IMR-90 (cell line): ENCODE results near the gene CADM2. TPM values are rescaled to one million over a fixed set of nuclear protein-coding genes. Genes with fewer than 3 reads are reported as not detected.

Experiments used
- ATAC-seq: fragments of 200-7000 bp; cut with Tn5 transposase; 2 replicates; pipeline ENCODE4 v1.9.1; 2020; ENCODE audit warnings: low read depth, mild to moderate bottlenecking, moderate library complexity
- BruUV-seq: library from RNA; stranded (reverse); fragments of 400-500 nt; replicated peaks from 2 replicates; lab custom pipeline; 2021; lab: Mats Ljungman, UMichigan
- CTCF ChIA-PET: fragments of 300-600 bp; formaldehyde crosslinking; extraction: SDS; loops from one replicate; lab custom pipeline; 2021; ENCODE audit warnings: antibody characterized with exemption; lab: Yijun Ruan, JAX
- POLR2A ChIA-PET: fragments of 300-600 bp; sonication (Branson Sonifier 250); formaldehyde crosslinking; loops from one replicate; lab custom pipeline; 2022; ENCODE audit warnings: antibody characterized with exemption; ENCODE audit not compliant: unreplicated experiment; lab: Charles Lee
- DNase-seq: peaks from one replicate; pipeline ENCODE4 v3.0.0; 2013
- H2AFZ ChIP-seq: replicated peaks from 2 replicates; pipeline ENCODE3; 2013; ENCODE audit warnings: low read length, mild to moderate bottlenecking; ENCODE audit not compliant: poor library complexity
- H2AK5ac ChIP-seq: 2 replicates; pipeline ENCODE4 v1.6.1; 2013; ENCODE audit warnings: low read depth, low read length, inconsistent platforms
- H2AK9ac ChIP-seq: replicated peaks from 2 replicates; pipeline ENCODE3; 2013; ENCODE audit warnings: mild to moderate bottlenecking, low read depth, low read length, moderate library complexity; ENCODE audit not compliant: poor library complexity
- H2BK120ac ChIP-seq: 2 replicates; pipeline ENCODE4 v1.6.1; 2013; ENCODE audit warnings: low read depth, low read length, inconsistent platforms
- H2BK15ac ChIP-seq: 3 replicates; pipeline ENCODE4 v1.6.1; 2013; ENCODE audit warnings: low read depth, low read length, inconsistent platforms
- H2BK20ac ChIP-seq: 2 replicates; pipeline ENCODE4 v1.6.1; 2013; ENCODE audit warnings: low read depth, mild to moderate bottlenecking, inconsistent platforms, low read length, moderate library complexity
- H2BK5ac ChIP-seq: 2 replicates; pipeline ENCODE4 v1.6.1; 2013; ENCODE audit warnings: mild to moderate bottlenecking, low read depth, low read length, inconsistent platforms; ENCODE audit not compliant: poor library complexity, severe bottlenecking
- H3K14ac ChIP-seq: replicated peaks from 2 replicates; pipeline ENCODE4 v1.6.1; 2013; ENCODE audit warnings: low read depth, low read length, inconsistent platforms
- H3K18ac ChIP-seq: 2 replicates; pipeline ENCODE4 v1.6.1; 2013; ENCODE audit warnings: low read depth, low read length, control low read depth
- H3K23ac ChIP-seq: 2 replicates; pipeline ENCODE4 v1.6.1; 2013; ENCODE audit warnings: low read depth, low read length, inconsistent platforms
- H3K27ac ChIP-seq: 2 replicates; pipeline ENCODE4 v1.5.1; 2013; ENCODE audit warnings: mild to moderate bottlenecking, control low read depth, low read length; ENCODE audit not compliant: insufficient read depth
- H3K27me3 ChIP-seq: 2 replicates; pipeline ENCODE4 v1.6.1; 2013; ENCODE audit warnings: low read length; ENCODE audit not compliant: control insufficient read depth, insufficient read depth
- H3K36me3 ChIP-seq: 2 replicates; pipeline ENCODE4 v1.6.1; 2013; ENCODE audit warnings: low read length, mixed read lengths; ENCODE audit not compliant: control insufficient read depth, insufficient read depth
- H3K4ac ChIP-seq: 2 replicates; pipeline ENCODE4 v1.6.1; 2013; ENCODE audit warnings: low read depth, low read length, inconsistent platforms
- H3K4me1 ChIP-seq: 2 replicates; pipeline ENCODE4 v1.6.1; 2013; ENCODE audit warnings: low read length, mixed read lengths; ENCODE audit not compliant: control insufficient read depth, insufficient read depth
- H3K4me2 ChIP-seq: 2 replicates; pipeline ENCODE4 v1.6.1; 2013; ENCODE audit warnings: low read depth, mild to moderate bottlenecking, control low read depth, low read length, moderate library complexity
- H3K4me3 ChIP-seq: 2 replicates; pipeline ENCODE4 v1.5.1; 2013; ENCODE audit warnings: low read depth, mild to moderate bottlenecking, control low read depth, low read length, moderate library complexity; ENCODE audit not compliant: insufficient read depth
- H3K56ac ChIP-seq: 2 replicates; pipeline ENCODE4 v1.6.1; 2013; ENCODE audit warnings: low read length, inconsistent platforms; ENCODE audit not compliant: insufficient read depth; ENCODE audit errors: extremely low read depth
- H3K79me1 ChIP-seq, 2 experiments: 2 replicates each; pipeline ENCODE4 v1.6.1; 2013; ENCODE audit warnings: low read length in 2 of 2, inconsistent platforms in 1 of 2, low read depth in 1 of 2
- H3K9ac ChIP-seq: 2 replicates; pipeline ENCODE4 v1.6.1; 2013; ENCODE audit warnings: low read depth, low read length, control low read depth
- H3K9me1 ChIP-seq: 2 replicates; pipeline ENCODE4 v1.6.1; 2013; ENCODE audit warnings: low read length, inconsistent platforms; ENCODE audit not compliant: insufficient read depth
- H3K9me3 ChIP-seq: 2 replicates; pipeline ENCODE4 v1.6.1; 2013; ENCODE audit warnings: low read length; ENCODE audit not compliant: control insufficient read depth, insufficient read depth
- H4K20me1 ChIP-seq: 2 replicates; pipeline ENCODE4 v1.6.1; 2013; ENCODE audit warnings: low read length, inconsistent platforms; ENCODE audit not compliant: insufficient read depth
- H4K5ac ChIP-seq: 2 replicates; pipeline ENCODE4 v1.6.1; 2013; ENCODE audit warnings: mild to moderate bottlenecking, low read depth, low read length, control low read depth
- H4K8ac ChIP-seq, 2 experiments: 2 replicates each; pipeline ENCODE4 v1.6.1; 2013; ENCODE audit warnings: low read depth in 2 of 2, low read length in 2 of 2, control low read depth in 1 of 2, inconsistent platforms in 1 of 2
- H4K91ac ChIP-seq: 2 replicates; pipeline ENCODE4 v1.6.1; 2013; ENCODE audit warnings: low read depth, low read length, inconsistent platforms; ENCODE audit not compliant: insufficient read depth
- BHLHE40 ChIP-seq: fragments of 150-350 bp; IDR thresholded peaks from 2 replicates; pipeline ENCODE4 v1.6.1; 2016; ENCODE audit warnings: mild to moderate bottlenecking, low read depth, low read length
- CEBPB ChIP-seq: IDR thresholded peaks from 2 replicates; pipeline ENCODE4 v1.6.1; 2012; ENCODE audit warnings: low read depth, low read length, improper control_type of control experiment
- CHD1 ChIP-seq: IDR thresholded peaks from 2 replicates; pipeline ENCODE4 v1.6.1; 2012; ENCODE audit warnings: low read depth, low read length, improper control_type of control experiment
- CTCF ChIP-seq: conservative IDR thresholded peaks from 2 replicates; pipeline ENCODE4 v1.5.1; 2012; ENCODE audit warnings: mild to moderate bottlenecking, low read depth, low read length, improper control_type of control experiment
- ELK1 ChIP-seq: fragments of 150-350 bp; IDR thresholded peaks from 2 replicates; pipeline ENCODE4 v1.6.1; 2016; ENCODE audit warnings: low read depth, mild to moderate bottlenecking, low read length, moderate library complexity, borderline replicate concordance
- FOS ChIP-seq: fragments of 150-350 bp; IDR thresholded peaks from 2 replicates; pipeline ENCODE4 v1.6.1; 2016; ENCODE audit warnings: low read depth, low read length
- MAFK ChIP-seq: IDR thresholded peaks from 2 replicates; pipeline ENCODE4 v1.6.1; 2012; ENCODE audit warnings: low read depth, low read length, improper control_type of control experiment
- MAZ ChIP-seq: IDR thresholded peaks from 2 replicates; pipeline ENCODE4 v1.6.1; 2012; ENCODE audit warnings: low read depth, mild to moderate bottlenecking, low read length, improper control_type of control experiment, moderate library complexity, borderline replicate concordance
- MXI1 ChIP-seq: IDR thresholded peaks from 2 replicates; pipeline ENCODE4 v1.6.1; 2012; ENCODE audit warnings: low read depth, mild to moderate bottlenecking, low read length, moderate library complexity, borderline replicate concordance
- NFE2L2 ChIP-seq: fragments of 150-350 bp; IDR thresholded peaks from 2 replicates; pipeline ENCODE4 v1.6.1; 2016; ENCODE audit warnings: low read depth, mild to moderate bottlenecking, low read length
- POLR2A ChIP-seq: IDR thresholded peaks from 2 replicates; pipeline ENCODE4 v1.6.1; 2012; ENCODE audit warnings: mild to moderate bottlenecking, low read depth, low read length
- RAD21 ChIP-seq: IDR thresholded peaks from 2 replicates; pipeline ENCODE4 v1.6.1; 2012; ENCODE audit warnings: low read length, improper control_type of control experiment
- RCOR1 ChIP-seq: IDR thresholded peaks from 2 replicates; pipeline ENCODE4 v1.6.1; 2012; ENCODE audit warnings: mild to moderate bottlenecking, low read length, improper control_type of control experiment; ENCODE audit not compliant: insufficient replicate concordance
- SMC3 ChIP-seq: fragments of 150-350 bp; IDR thresholded peaks from 2 replicates; pipeline ENCODE4 v1.6.1; 2016; ENCODE audit warnings: low read depth, mild to moderate bottlenecking, antibody characterized with exemption, low read length, moderate library complexity
- USF2 ChIP-seq: fragments of 150-350 bp; IDR thresholded peaks from 2 replicates; pipeline ENCODE4 v1.6.1; 2017; ENCODE audit warnings: mild to moderate bottlenecking, antibody characterized with exemption, low read length, low read depth
- WGBS, 2 experiments: methylation state at CpG; one replicate each; pipeline versions ENCODE4 v1.1.5 to v1.1.7; 2013; ENCODE audit warnings: missing lambda C conversion rate in 2 of 2; ENCODE audit not compliant: insufficient read length in 1 of 2; ENCODE audit errors: extremely low coverage in 2 of 2; 5-methylcytosine and 5-hydroxymethylcytosine counted together
- dilution Hi-C: fragments of 300-500 bp; cut with HindIII; formaldehyde crosslinking; loops from one replicate; pipeline ENCODE4 v1.14.3; 2018; ENCODE audit warnings: low sequenced_read_pairs; ENCODE audit not compliant: unreplicated experiment
- in situ Hi-C: fragments of 300-500 bp; cut with MboI; formaldehyde crosslinking; loops from 3 replicates; pipeline ENCODE4 v1.14.3; 2019; ENCODE audit warnings: low sequenced_read_pairs, inconsistent platforms, mixed read lengths
- intact Hi-C: fragments of 100-400 bp; cut with micrococcal nuclease; formaldehyde crosslinking; loops from 2 replicates; pipeline ENCODE4 v1.10.0; 2022
- polyA plus RNA-seq, 3 experiments: library from polyadenylated mRNA; depleted of rRNA; stranded (reverse); fragments of >200 nt; gene quantifications; 2 replicates each; pipeline ENCODE4 v1.2.3, GENCODE V29; 2012; ENCODE audit warnings: low replicate concordance in 1 of 3
- total RNA-seq: library from RNA; depleted of rRNA; stranded (reverse); fragments of >200 nt; gene quantifications from 2 replicates; pipeline ENCODE4 v1.2.3, GENCODE V29; 2012

CADM2 gene
- total and polyA plus RNA-seq, 2 of the 4 experiments (the other 2 are of a cell fraction): not detected

GRCh38 chr3:85603378-85603777 is 644.6 kb downstream of the CADM2 start:
- Histone ChIP-seq H3K23ac (no peak overlapping the region), H3K27ac (no peak overlapping the region), H2AFZ (no peak overlapping the region), H3K56ac (no peak overlapping the region), H3K36me3 (no peaks in the 10 kb centered on the region), H4K20me1 (no peaks in the 10 kb centered on the region), H3K9me1 (no peaks in the 10 kb centered on the region), H3K27me3 (no peaks in the 10 kb centered on the region), H4K5ac (no peak overlapping the region), H3K14ac (no peak overlapping the region), H3K4me1 (no peaks in the 10 kb centered on the region), H3K79me1 (no peaks in the 10 kb centered on the region), H3K4me3 (no peak overlapping the region), H2AK5ac (no peak overlapping the region), H4K8ac (no peak overlapping the region), H3K9me3 (no peaks in the 10 kb centered on the region), H3K18ac (no peak overlapping the region), H2BK120ac (no peak overlapping the region), H4K91ac (no peak overlapping the region), H3K4ac (no peak overlapping the region), H2BK20ac (no peak overlapping the region), H2AK9ac (no peak overlapping the region), H3K9ac (no peak overlapping the region), H3K4me2 (no peak overlapping the region), H2BK5ac (no peak overlapping the region), H2BK15ac (no peak overlapping the region)
- TF ChIP-seq NFE2L2 (no peak), MAFK (no peak), FOS (no peak), POLR2A (no peak), CTCF (no peak), RAD21 (no peak), CEBPB (no peak), USF2 (no peak), MXI1 (no peak), SMC3 (no peak), ELK1 (no peak), CHD1 (no peak), BHLHE40 (no peak), MAZ (no peak), RCOR1 (no peak)
- no CpG with 5 or more reads among the region's 1 CpG for WGBS, 2 experiments
- dilution Hi-C loops (no loop called here), in situ Hi-C loops (no loop called here), intact Hi-C loops (no loop called here)
- BruUV-seq: no TSS peak
- ATAC-seq (no peak), DNase-seq (no peak)
- POLR2A ChIA-PET: no interaction called here
- CTCF ChIA-PET: no interaction called here
